LoVo (cell line): ENCODE data around the gene PRSS33.

Experiments used
- DNase-seq: peaks from one replicate; pipeline ENCODE4 v3.0.0-alpha.2; 2016; ENCODE audit warnings: low spot score

The PRSS33 gene

DNA sequence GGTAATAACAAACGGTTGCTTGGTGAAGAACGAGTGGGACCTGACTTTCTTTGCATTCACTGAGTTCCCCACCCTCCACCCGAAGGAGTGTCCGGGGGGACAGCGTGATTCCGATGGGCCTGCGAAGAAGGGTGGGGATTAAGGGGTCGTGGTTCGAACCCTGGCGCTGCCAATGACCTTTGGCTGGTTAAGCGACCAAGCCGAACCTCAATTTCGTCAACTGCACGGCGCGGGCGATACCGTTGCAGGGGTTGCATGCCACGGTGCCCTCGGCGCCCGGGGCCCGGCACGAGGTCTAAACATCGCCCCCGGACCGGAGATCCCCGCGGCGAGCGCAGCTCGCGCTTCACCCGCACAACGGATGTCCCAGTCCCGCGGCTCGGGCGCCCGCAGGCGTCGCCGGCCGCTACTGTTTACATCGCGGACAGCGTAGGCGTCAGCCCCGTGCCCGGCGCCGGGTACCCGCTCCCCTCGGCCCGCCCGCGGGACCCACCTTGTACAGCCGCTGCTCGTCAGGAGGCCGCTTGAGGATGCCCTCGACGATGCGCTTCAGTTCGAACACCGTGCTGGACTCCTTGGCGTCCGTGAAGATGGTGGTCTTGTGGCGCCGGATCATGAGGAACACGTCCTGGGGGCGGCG, 10.7 kb downstream of the PRSS33 start:
- DNase-seq = no peak

DNA sequence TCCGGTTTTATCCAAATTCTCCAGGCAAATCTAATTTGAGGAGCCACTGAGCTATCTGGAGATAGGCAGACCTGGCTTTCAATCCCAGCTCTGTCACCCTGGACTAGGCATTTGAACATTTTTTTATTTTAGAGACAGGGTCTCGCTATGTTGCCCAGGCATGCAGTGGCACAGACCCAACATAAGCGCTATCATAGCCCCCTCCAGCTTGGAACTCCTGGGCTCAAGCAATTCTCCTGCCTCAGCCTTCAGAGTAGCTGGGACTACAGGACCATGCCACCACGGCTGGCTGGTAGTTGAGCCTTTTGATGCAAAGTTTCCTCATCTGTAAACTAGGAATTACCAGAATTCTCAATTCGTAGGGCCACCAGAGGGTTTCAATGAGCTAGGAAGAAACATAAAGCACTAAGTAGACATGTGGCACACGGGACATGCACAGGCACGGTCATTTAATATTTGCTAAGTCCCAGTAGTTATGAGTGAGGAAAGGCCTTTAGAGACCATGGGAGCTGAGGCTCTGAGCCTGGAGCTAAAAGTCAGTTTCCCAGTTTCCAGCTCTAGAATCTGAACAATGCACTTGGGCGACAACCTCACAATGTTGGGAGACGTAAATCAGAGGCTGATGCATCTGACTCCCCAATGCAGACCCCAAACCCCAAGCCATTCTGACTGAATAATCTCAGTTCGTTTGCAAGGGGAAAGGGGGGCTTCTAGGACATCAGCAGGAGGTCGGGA, 11.4 kb downstream of the PRSS33 start:
- DNase-seq = no peak

DNA sequence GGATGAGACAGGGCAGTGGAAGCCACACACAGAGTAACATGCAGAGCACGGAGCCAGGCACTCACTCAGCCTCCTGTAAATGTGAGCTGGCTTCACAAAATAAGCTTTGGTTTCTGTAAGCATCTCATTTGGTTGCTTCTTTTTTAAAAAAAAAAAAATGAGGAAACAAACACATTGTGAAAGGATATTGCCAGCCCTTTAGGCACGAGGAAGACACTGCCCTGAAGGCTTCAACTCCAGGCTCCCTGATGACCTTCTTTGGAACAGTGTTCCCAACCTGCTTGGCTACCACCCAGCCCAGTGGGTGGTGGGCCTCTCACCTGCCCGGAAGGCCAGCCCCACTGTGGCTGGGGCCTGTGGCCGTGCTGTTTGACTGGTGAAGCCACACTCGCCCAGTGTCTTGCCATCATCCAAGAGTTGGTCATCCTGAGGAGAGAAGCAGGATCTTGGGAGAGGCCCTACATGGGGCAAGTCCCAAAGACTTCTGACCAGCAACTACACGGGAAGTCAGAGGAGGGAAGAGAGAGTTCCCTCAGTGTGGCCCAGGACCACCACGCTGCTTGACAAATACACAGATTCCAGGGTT, 12.1 kb downstream of the PRSS33 start:
- DNase-seq = no peak

DNA sequence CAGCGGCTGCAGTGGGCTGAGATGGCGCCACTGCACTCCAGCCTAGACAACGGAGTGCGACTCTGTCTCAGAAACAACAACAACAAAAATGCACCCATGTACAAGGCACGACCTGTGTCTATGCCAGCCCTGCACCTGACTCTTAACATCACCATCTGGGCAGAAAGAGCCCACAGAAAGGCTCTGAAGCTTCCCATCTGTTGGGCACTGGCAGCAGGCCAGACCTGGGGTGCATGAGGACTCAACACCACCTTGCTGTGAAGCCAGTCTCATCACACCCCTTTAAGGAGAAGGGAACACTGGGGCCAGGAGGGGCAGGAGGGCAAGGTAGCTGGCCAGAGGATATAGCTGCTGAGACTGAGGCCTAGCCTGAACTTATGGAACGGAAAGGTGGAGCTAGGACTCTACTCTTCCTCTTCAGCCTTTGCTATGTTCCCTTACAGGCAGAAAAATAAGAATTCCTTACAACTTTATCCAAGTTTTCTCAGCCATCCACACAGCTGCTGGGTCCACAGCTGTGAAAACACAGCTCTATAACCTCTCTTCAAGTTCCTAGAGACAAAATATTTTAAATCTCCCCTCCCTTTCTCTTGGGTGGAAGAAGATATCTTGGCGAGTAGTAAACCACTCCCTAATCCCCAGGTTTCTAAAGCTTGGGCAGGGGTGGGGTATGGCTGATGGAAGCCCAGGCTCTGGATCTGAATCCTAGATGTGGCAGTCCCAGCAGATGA, 13.0 kb downstream of the PRSS33 start:
- no peak for DNase-seq

DNA sequence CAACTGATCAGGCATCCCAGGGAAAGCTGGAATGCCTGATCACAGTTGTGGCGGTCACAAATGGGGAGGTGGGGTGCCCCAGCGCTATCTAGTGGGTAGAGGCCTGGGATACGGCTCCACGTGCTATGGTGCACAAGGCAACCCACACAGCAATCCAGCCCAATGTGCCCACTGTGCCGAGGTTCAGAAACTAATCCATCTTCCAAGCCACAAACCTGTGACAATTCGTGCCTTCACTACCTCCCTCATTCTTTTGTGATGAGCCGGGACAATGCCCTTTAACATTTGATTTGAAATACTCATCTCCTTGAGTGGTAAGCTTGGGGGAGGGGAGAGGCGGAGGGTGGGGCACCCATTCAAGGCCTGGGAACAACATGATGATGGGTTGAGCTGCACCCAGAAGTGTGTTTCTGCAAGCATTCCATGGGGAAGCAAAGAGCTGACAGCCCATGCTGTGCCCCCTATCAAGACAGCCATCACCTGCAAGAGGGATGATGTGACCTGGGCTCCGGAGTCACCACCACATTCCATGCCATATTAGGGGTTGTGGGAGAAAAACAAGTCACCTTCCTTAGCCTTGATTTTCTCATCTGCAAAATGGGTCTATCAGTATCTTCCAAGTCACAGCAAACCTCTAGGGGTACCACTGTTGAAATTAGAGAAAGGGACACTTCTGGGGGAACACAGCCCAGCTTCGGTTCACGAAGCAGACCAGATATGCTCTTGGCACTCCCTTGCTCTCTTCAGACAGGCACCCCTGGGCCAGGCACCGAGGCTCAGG, 14.0 kb downstream of the PRSS33 start:
- no peak for DNase-seq

DNA sequence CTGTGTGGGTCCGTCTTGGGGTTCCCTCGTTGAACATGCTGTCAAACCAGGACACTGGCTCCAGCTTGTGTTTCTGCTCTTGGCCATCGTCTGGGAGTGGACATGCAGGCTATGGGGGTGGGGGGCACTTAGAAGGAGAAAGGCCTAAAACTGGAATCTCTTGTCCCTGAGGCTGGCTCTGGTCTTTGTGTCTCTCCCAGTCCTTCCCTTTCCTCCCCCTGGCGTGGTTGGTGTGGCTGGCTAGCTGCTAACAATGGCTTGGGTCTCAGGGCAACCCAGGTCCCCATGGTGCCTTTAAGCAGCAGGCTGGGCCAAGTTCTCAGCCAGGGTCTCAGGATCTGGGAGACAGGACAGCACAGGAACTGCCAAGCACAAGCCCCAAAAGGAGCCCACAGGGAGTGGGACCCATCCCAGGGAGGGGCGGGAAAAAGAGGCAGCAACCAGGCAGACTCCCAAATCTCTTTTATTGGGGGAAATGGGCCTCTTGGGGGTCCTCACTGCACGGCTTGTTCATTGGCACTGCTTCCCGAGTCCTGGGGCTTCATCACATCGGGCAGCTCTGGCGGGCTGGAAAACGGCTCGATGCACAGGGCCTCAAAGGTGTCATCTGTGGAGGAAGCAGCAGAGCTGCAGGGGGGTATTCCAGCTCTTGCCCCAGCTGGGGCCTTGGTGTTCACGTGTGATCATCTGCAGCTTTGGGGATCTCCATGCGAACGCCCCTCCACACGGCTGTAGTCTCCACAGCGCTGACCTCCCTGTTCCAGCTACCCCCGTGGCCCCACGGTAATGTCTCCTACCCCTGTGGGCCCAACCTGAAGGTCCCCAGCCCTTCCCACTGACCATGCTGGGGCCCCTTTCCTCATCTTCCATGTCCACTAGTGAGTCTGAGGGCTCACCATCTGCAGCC, 15.6 kb downstream of the PRSS33 start:
- no peak for DNase-seq

DNA sequence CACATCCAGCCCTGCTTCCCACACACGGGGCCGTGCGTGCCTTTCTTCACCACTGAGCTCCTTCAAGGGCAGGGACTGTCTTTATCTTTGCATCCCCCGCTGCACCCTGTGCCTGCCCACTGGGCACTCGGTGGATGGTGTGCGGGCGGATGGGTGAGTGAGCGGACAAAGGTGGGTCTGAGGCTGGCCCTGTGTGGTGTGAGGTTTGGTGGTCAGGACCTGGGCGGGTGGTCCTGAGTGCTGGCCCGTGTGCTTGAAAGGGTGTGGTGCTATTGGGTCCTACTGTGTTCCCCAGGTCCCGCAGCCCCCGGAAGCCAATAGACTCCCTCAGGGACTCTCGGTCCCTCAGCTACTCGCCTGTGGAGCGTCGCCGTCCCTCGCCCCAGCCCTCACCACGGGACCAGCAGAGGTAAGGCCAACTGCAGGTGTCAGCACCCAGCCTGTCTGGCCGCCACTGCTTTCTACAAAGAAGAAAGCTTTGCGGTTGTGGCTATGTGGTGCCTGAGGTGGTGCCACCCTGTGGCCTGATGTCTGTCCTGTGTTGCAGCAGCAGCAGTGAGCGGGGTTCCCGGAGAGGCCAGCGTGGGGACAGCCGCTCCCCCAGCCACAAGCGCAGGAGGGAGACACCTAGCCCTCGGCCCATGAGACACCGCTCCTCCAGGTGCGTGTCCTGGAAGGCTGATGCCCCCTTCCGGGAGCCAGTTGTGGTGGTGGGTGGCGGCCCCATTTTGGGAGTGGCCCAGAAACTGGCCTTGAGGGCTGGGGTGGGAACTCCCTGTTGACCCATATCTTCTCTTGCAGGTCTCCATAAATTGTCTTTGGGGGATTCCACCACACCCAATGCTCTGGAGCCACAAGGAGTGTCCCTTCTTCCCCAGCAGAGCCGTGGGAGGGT, 17.1 kb downstream of the PRSS33 start:
- no peak for DNase-seq

DNA sequence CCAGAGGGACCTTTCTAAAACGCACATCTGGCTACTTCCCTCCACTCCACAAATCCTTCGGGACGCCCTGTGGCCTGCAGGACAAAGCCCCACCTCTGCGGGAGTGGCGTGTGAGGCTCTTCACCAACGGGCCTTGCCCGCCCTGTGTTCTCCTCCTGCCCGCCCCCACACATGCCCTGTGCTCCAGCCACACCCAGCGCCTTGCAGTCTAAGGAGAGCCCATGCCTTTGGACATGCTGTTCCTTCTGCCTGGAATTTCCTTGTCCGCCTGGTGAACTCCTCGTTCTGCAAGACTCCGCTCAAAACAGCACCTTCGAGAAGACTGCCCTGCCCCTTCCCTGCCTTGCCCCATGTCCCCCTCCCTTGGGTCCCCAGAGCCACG, 17.7 kb downstream of the PRSS33 start:
- no peak for DNase-seq

DNA sequence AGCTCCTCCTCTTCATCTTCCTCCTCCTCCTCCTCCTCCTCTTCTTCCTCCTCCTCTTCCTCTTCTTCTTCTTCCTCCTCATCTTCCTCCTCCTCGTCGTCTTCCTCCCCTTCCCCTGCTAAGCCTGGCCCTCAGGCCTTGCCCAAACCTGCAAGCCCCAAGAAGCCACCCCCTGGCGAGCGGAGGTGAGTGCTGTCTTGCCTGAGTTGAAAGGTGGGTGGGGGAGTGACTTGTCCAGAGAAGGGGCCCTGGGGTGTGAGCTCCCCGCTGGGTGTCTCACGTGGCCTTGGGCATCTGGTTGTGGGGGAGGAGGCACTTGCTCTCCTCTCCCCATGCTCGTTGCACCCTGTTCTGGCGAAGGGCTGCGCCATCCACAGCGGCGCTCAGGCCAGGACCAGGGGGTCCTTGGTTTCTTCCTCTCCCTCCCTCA, 18.2 kb downstream of the PRSS33 start:
- no peak for DNase-seq

DNA sequence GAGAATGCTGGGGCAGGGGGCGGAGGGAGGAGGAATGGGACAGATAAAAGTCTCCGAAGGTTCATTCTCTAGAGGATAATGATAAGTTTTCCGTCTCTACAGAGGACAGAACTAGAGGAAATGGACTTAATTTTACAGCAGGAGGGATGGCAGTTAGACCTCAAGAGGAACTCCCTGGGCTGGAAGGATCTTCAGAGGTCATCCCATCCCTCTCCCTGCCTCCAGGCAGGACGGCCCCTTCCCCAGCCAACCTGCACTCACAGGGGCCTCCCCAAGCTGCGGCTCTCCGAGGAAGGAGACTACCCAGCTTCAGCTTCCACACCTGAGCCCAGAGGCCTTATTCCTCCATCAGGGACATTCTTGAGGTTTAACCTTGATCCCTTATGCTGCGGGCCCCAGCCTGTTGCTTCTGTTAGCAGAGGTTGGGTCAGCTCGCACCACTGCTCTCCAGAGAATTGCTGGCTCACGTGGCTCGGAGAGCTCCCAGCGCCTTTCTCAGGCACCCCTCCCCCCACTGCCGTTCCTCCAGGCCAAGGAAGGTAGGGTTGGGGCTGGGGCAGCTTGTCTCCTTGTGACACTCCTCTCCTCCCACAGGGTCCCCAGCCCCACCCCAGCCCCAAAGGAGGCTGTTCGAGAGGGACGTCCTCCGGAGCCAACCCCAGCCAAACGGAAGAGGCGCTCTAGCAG, 18.8 kb downstream of the PRSS33 start:
- DNase-seq = no peak

DNA sequence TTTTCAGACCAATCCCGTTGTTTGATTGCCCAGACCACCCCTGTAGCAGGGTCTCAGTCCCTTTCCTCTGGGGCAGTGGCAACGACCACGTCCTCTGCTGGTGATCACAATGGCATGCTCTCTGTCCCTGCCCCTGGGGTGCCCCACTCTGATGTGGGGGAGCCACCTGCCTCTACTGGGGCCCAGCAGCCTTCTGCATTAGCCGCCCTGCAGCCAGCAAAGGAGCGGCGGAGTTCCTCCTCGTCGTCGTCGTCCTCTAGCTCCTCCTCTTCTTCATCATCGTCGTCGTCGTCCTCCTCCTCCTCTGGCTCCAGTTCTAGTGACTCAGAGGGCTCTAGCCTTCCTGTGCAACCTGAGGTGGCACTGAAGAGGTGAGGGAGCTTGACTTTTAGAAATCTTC, 19.5 kb downstream of the PRSS33 start:
- no peak for DNase-seq

DNA sequence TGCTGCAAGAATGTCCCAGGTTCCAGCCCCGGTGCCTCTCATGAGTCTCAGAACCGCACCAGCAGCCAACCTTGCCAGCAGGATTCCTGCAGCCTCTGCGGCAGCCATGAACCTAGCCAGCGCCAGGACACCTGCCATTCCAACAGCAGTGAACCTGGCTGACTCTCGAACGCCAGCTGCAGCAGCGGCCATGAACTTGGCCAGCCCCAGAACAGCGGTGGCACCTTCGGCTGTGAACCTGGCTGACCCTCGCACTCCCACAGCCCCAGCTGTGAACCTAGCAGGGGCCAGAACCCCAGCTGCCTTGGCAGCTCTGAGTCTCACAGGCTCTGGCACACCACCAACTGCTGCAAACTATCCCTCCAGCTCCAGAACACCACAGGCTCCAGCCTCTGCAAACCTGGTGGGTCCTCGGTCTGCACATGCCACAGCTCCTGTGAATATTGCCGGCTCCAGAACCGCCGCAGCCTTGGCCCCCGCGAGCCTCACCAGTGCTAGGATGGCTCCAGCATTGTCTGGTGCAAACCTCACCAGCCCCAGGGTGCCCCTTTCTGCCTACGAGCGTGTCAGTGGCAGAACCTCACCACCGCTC, 20.1 kb downstream of the PRSS33 start:
- DNase-seq = no peak

DNA sequence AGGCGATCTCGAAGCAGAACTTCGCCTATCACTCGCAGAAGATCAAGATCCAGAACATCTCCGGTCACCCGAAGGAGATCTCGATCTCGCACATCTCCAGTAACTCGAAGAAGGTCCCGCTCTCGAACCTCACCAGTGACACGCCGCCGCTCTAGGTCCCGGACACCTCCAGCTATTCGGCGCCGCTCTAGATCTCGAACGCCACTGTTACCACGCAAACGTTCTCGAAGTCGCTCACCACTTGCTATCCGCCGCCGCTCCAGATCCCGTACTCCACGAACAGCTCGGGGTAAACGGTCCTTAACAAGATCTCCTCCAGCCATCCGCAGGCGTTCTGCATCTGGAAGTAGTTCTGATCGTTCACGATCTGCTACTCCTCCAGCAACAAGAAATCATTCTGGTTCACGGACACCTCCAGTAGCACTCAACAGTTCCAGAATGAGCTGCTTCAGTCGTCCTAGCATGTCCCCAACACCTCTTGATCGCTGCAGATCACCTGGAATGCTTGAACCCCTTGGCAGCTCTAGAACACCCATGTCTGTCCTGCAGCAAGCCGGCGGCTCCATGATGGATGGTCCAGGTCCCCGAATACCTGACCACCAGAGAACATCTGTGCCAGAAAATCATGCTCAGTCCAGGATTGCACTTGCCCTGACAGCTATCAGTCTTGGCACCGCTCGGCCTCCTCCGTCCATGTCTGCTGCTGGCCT, 20.8 kb downstream of the PRSS33 start:
- DNase-seq = no peak

DNA sequence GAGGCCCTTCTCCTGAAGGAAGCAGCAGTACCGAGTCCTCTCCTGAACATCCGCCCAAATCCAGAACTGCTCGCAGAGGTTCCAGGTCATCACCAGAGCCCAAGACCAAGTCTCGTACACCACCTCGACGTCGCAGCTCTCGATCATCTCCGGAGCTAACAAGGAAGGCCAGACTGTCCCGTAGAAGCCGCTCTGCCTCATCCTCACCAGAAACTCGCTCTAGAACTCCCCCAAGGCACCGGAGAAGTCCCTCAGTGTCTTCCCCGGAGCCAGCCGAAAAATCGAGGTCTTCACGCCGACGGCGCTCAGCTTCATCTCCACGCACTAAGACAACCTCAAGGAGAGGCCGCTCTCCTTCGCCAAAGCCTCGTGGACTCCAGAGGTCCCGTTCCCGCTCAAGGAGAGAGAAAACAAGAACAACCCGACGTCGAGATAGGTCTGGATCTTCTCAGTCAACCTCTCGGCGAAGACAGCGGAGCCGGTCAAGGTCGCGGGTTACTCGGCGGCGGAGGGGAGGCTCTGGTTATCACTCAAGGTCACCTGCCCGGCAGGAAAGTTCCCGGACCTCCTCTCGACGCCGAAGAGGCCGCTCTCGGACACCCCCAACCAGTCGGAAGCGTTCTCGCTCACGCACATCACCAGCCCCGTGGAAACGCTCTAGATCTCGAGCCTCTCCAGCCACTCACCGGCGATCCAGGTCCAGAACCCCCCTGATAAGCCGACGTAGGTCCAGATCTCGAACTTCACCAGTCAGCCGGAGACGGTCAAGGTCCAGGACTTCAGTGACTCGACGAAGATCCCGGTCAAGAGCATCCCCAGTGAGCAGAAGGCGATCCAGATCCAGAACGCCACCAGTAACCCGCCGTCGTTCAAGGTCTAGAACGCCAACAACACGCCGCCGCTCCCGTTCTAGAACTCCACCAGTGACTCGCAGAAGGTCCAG, 21.6 kb downstream of the PRSS33 start:
- DNase-seq = no peak

DNA sequence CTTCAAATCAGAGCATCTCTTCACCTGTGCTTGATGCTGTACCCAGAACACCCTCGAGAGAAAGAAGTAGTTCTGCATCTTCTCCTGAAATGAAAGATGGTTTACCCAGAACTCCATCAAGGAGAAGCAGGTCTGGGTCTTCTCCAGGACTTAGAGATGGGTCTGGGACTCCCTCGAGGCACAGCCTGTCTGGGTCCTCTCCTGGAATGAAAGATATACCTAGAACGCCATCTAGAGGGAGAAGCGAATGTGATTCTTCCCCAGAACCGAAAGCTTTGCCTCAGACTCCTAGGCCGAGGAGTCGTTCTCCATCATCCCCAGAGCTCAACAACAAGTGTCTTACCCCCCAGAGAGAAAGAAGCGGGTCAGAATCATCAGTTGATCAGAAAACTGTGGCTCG, 22.6 kb downstream of the PRSS33 start:
- DNase-seq = no peak

DNA sequence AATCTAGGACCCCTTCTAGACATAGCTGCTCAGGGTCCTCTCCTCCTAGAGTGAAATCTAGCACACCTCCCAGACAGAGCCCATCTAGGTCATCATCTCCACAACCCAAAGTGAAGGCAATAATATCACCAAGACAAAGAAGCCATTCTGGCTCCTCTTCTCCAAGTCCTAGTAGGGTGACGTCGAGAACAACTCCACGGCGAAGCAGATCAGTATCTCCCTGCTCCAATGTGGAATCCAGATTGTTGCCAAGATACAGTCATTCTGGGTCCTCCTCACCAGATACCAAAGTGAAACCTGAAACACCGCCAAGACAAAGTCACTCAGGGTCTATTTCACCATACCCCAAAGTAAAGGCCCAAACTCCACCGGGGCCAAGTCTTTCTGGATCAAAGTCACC, 24.2 kb downstream of the PRSS33 start:
- no peak for DNase-seq

DNA sequence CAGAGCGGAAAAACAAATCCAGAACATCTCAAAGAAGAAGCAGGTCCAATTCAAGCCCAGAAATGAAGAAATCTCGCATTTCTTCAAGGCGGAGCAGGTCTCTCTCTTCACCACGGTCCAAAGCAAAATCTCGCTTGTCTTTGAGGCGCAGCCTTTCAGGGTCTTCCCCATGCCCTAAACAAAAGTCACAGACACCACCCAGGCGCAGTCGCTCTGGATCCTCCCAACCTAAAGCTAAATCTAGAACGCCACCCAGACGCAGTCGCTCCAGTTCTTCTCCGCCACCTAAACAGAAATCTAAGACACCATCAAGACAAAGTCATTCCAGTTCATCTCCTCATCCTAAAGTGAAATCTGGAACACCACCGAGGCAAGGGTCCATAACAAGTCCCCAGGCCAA, 24.6 kb downstream of the PRSS33 start:
- no peak for DNase-seq
